ENCODE data around the gene SHC1. TPM values are rescaled to one million over a fixed set of nuclear protein-coding genes. Genes with fewer than 3 reads are reported as not detected.

The SHC1 gene
- polyA plus RNA-seq, 3 donors = 26.7 to 70.6 (median 31.5) TPM

DNA sequence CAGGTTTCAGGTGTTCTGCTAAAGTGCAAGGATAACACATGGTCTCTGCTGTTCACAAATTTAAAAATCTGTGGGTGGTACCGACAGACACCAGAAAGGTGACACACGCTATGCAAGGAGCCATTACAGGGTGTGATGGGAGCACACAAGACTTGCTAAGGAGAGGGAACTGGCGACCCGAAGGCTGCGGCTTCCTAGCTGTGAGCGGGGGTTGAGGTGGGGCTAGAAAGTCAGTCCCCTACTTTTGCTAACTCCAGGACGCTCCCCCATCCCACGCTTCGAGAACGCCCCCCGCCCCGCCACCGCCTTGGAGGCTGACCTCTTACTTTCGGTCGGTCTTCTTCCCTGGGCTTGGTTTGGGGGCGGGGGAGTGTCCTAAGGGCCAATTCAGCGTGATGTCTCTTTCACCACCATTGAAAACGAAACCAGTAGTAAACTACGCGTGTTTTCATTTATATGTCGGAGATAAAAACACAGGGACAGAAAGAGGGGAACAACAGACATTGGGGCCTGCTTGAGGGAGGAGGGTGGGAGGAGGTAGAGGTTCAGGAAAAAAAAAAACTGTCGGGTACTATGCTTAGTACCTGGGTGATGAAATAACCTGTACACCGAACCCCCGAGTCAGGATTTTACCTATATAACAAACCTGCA, 5.0 kb upstream of the SHC1 start:
- Histone ChIP-seq H3K4me1 (ENCODE audit: control insufficient read depth in 1 of 2, insufficient read depth in 2 of 2, low read length in 2 of 2) (peaks cover 40 to 48% of the 10 kb centered on the region in 2 donors), H4K20me1 (ENCODE audit: insufficient read depth, low read length) (peaks cover 28% of the 10 kb centered on the region), H3K9ac (ENCODE audit: insufficient read depth, low read length, poor library complexity, severe bottlenecking) (peak overlapping the region; percentile 82), H3K36me3 (replicated peaks in 1 of 2; ENCODE audit: control insufficient read depth in 1 of 2, insufficient read depth in 2 of 2, low read length in 2 of 2) (no peaks in the 10 kb centered on the region), H3K79me2 (ENCODE audit: insufficient read depth, low read length) (peaks cover 75% of the 10 kb centered on the region), H3K4me2 (replicated peaks; ENCODE audit: extremely low read depth, low read length, poor library complexity, severe bottlenecking) (peak overlapping the region; percentile 99), H3K27me3 (ENCODE audit: control insufficient read depth in 2 of 2, insufficient read depth in 2 of 2, low read length in 2 of 2) (no peaks in the 10 kb centered on the region), H3K9me3 (replicated peaks in 1 of 2; ENCODE audit: control insufficient read depth in 1 of 2, insufficient read depth in 1 of 2, low read length in 2 of 2) (no peaks in the 10 kb centered on the region), H2AFZ (ENCODE audit: insufficient read depth, low read depth, low read length, poor library complexity, severe bottlenecking) (peak overlapping the region; percentile 89), H3K4me3 (replicated peaks in 1 of 3; ENCODE audit: low read depth in 2 of 3, low read length in 3 of 3) (peak overlapping the region; percentile 61 to 95 (median 92)), H3K27ac (ENCODE audit: low read depth in 1 of 2, low read length in 2 of 2) (peak overlapping the region; percentile 94 to 98)
- peak; percentile 57 to 60 (median 58) for DNase-seq
- peaks cover 10 to 25% of the 10 kb centered on the region in 2 donors for H3K36me3 Mint-ChIP-seq
- H3K4me3 Mint-ChIP-seq = no peak overlapping the region
- no peaks in the 10 kb centered on the region for H3K9me3 Mint-ChIP-seq
- WGBS (ENCODE audit: insufficient coverage) = 0% methylated on average over 1 of the region's 24 CpGs
- intact Hi-C loops (cut with micrococcal nuclease) = no loop called here
- TF ChIP-seq, protein P1, sequence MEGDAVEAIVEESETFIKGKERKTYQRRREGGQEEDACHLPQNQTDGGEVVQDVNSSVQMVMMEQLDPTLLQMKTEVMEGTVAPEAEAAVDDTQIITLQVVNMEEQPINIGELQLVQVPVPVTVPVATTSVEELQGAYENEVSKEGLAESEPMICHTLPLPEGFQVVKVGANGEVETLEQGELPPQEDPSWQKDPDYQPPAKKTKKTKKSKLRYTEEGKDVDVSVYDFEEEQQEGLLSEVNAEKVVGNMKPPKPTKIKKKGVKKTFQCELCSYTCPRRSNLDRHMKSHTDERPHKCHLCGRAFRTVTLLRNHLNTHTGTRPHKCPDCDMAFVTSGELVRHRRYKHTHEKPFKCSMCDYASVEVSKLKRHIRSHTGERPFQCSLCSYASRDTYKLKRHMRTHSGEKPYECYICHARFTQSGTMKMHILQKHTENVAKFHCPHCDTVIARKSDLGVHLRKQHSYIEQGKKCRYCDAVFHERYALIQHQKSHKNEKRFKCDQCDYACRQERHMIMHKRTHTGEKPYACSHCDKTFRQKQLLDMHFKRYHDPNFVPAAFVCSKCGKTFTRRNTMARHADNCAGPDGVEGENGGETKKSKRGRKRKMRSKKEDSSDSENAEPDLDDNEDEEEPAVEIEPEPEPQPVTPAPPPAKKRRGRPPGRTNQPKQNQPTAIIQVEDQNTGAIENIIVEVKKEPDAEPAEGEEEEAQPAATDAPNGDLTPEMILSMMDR (IDR thresholded peaks at IDR 0.05) = no peak
- H3K27ac Mint-ChIP-seq = no peak overlapping the region
- peaks cover 32% of the 10 kb centered on the region for H3K4me1 Mint-ChIP-seq
- peaks cover 0 to 3% (median 0%) of the 10 kb centered on the region in 3 donors for H3K27me3 Mint-ChIP-seq (ENCODE audit: low read depth in 3 of 3)

DNA sequence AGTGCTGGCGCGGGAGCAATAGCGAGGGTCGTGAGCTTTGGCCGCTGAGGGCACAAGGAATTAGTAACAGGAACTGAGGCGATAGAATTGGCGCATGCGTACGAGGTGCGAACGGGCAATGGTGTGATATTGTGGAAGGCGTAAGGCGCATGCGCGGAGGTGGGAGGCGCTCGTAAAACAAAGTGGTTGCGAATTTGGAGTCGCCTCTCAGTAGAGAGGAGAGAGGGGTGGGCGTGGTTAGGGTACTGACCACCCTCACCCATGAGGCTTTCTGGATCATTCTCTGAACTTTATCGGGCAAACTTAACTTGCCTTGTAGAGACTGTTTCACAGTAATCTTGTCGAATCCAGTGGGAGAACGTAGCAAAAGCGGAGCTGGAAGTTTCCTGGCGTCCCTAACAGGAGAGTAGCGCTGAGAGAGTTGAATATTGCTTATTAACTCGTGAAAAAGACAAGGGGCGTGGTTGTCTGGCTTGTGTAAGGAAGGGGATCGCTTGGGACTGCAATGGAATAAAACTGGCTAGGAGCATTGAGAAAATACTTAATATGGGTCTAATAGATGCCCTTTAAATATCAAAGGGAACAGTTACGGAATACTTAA, 4.4 kb upstream of the SHC1 start:
- peaks cover 35% of the 10 kb centered on the region for H4K20me1 ChIP-seq (ENCODE audit: insufficient read depth, low read length)
- no peaks in the 10 kb centered on the region for H3K9me3 Mint-ChIP-seq
- H3K27me3 Mint-ChIP-seq (ENCODE audit: low read depth in 3 of 3) = peaks cover 0 to 3% (median 0%) of the 10 kb centered on the region in 3 donors
- H3K4me3 Mint-ChIP-seq = no peak overlapping the region
- no peaks in the 10 kb centered on the region for H3K27me3 ChIP-seq (ENCODE audit: control insufficient read depth in 2 of 2, insufficient read depth in 2 of 2, low read length in 2 of 2)
- peak overlapping the region; percentile 61 to 95 (median 92) for H3K4me3 ChIP-seq (replicated peaks in 1 of 3; ENCODE audit: low read depth in 2 of 3, low read length in 3 of 3)
- peaks cover 81% of the 10 kb centered on the region for H3K79me2 ChIP-seq (ENCODE audit: insufficient read depth, low read length)
- peaks cover 0 to 2% of the 10 kb centered on the region in 2 donors for H3K36me3 ChIP-seq (replicated peaks in 1 of 2; ENCODE audit: control insufficient read depth in 1 of 2, insufficient read depth in 2 of 2, low read length in 2 of 2)
- peak overlapping the region; percentile 99 for H3K4me2 ChIP-seq (replicated peaks; ENCODE audit: extremely low read depth, low read length, poor library complexity, severe bottlenecking)
- intact Hi-C loops (cut with micrococcal nuclease) = loop anchor here (5.0 kb wide), 3 partner anchors 32 to 87 kb away; partner anchors contain the start of gene EFNA4 (in 1 of the 2)
- peak overlapping the region; percentile 82 for H3K9ac ChIP-seq (ENCODE audit: insufficient read depth, low read length, poor library complexity, severe bottlenecking)
- DNase-seq = peak; percentile 95 to 96 (median 96)
- H3K4me1 Mint-ChIP-seq = peaks cover 37% of the 10 kb centered on the region
- H3K27ac Mint-ChIP-seq = no peak overlapping the region
- peak overlapping the region; percentile 89 for H2AFZ ChIP-seq (ENCODE audit: insufficient read depth, low read depth, low read length, poor library complexity, severe bottlenecking)
- H3K36me3 Mint-ChIP-seq = peaks cover 10 to 21% of the 10 kb centered on the region in 2 donors
- no peaks in the 10 kb centered on the region for H3K9me3 ChIP-seq (replicated peaks in 1 of 2; ENCODE audit: control insufficient read depth in 1 of 2, insufficient read depth in 1 of 2, low read length in 2 of 2)
- TF ChIP-seq, protein P1 (IDR thresholded peaks at IDR 0.05) = no peak
- H3K4me1 ChIP-seq (ENCODE audit: control insufficient read depth in 1 of 2, insufficient read depth in 2 of 2, low read length in 2 of 2) = peaks cover 47 to 54% of the 10 kb centered on the region in 2 donors
- H3K27ac ChIP-seq (ENCODE audit: low read depth in 1 of 2, low read length in 2 of 2) = peak overlapping the region; percentile 94 to 98
- WGBS (ENCODE audit: insufficient coverage) = 0% methylated on average over 27 of the region's 30 CpGs

Data from CD14-positive monocyte (primary cell).